Peyer's patch (tissue), 4 donors: ENCODE measurements around the gene IFT43.

Source experiments
- POLR2A ChIP-seq, 2 donors: fragments of 450-650 bp; IDR thresholded peaks; one replicate each; pipeline ENCODE4 v1.5.1; 2017; ENCODE audit warnings: antibody characterized with exemption in 2 of 2, mild to moderate bottlenecking in 2 of 2, moderate library complexity in 2 of 2
- TF ChIP-seq, protein P1 (sequence below), 6 experiments: fragments of 450-650 bp in 4 of 6; fragments of 200-600 bp in 2 of 6; sonication (generic) in 1 of 6; IDR thresholded peaks; one replicate each; pipeline ENCODE4 v1.5.1; 2017 to 2019; ENCODE audit warnings: antibody characterized with exemption in 6 of 6, mild to moderate bottlenecking in 3 of 6, moderate library complexity in 1 of 6

DNA sequence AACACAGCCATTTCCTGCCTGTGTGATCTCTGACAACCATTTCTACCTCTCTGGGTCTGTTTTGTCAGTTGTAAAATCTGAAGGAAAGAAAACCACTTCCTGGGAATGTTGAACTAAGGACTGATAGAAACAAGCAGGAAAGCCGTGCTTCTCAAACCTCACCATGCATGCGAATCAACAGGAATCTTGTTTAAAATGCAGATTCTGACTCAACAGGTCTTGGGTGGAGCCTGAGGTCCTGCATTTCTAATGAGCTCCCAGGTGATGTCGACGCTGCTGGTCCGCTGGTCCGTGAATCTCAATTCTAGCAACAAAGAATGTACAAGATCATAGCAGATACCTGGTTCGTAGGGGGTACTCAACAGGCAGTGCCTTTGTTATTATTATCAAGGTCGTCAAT lies 128.1 kb downstream of the IFT43 start:
- TF ChIP-seq, protein P1, sequence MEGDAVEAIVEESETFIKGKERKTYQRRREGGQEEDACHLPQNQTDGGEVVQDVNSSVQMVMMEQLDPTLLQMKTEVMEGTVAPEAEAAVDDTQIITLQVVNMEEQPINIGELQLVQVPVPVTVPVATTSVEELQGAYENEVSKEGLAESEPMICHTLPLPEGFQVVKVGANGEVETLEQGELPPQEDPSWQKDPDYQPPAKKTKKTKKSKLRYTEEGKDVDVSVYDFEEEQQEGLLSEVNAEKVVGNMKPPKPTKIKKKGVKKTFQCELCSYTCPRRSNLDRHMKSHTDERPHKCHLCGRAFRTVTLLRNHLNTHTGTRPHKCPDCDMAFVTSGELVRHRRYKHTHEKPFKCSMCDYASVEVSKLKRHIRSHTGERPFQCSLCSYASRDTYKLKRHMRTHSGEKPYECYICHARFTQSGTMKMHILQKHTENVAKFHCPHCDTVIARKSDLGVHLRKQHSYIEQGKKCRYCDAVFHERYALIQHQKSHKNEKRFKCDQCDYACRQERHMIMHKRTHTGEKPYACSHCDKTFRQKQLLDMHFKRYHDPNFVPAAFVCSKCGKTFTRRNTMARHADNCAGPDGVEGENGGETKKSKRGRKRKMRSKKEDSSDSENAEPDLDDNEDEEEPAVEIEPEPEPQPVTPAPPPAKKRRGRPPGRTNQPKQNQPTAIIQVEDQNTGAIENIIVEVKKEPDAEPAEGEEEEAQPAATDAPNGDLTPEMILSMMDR (IDR thresholded peaks at IDR 0.05), result no peak
- TF ChIP-seq POLR2A (IDR thresholded peaks at IDR 0.05), result no peak
